Epithelial cell of proximal tubule (primary cell): ENCODE measurements around the gene BSPRY. TPM values are rescaled to one million over a fixed set of nuclear protein-coding genes. Genes with fewer than 3 reads are reported as not detected.

Source experiments
- DNase-seq: peaks from one replicate; pipeline ENCODE4 v3.0.0-alpha.2; 2011; ENCODE audit warnings: low read depth
- H3K4me3 ChIP-seq: 2 replicates; pipeline ENCODE4 v1.5.1; 2011; ENCODE audit warnings: low read depth, mild to moderate bottlenecking, low read length
- total RNA-seq: library from RNA; depleted of rRNA; stranded (reverse); fragments of >200 nt; gene quantifications from 2 replicates; pipeline ENCODE4 v1.2.3, GENCODE V29; 2015
- TF ChIP-seq, protein P1 (sequence below): conservative IDR thresholded peaks from 2 replicates; pipeline ENCODE4 v1.5.1; 2012; ENCODE audit warnings: low read depth, mild to moderate bottlenecking, low read length

BSPRY gene
- total RNA-seq, 1 donor from 2014 or later = 15.2 TPM

DNA sequence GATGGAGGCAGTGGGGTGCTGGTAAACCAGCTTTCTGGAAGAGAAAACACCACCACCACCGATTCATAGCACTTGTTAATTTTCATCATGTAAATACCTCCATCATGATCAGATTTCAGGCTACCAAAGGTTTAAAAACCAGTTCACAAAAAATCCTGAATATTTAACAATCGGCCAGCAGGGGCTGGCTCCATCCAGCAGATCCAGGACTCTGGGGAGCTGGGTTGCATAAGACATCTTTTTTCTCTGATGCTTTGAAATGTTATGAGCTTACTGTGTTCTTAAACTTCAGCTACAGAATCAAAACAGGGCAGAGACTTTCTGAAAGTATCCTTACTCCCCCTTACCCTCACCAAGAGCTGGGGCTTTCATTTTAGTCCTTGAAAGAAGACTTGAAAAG lies 31.6 kb upstream of the BSPRY start:
- TF ChIP-seq, protein P1, sequence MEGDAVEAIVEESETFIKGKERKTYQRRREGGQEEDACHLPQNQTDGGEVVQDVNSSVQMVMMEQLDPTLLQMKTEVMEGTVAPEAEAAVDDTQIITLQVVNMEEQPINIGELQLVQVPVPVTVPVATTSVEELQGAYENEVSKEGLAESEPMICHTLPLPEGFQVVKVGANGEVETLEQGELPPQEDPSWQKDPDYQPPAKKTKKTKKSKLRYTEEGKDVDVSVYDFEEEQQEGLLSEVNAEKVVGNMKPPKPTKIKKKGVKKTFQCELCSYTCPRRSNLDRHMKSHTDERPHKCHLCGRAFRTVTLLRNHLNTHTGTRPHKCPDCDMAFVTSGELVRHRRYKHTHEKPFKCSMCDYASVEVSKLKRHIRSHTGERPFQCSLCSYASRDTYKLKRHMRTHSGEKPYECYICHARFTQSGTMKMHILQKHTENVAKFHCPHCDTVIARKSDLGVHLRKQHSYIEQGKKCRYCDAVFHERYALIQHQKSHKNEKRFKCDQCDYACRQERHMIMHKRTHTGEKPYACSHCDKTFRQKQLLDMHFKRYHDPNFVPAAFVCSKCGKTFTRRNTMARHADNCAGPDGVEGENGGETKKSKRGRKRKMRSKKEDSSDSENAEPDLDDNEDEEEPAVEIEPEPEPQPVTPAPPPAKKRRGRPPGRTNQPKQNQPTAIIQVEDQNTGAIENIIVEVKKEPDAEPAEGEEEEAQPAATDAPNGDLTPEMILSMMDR = peak; percentile 29
- DNase-seq = no peak
- H3K4me3 ChIP-seq = no peak overlapping the region

DNA sequence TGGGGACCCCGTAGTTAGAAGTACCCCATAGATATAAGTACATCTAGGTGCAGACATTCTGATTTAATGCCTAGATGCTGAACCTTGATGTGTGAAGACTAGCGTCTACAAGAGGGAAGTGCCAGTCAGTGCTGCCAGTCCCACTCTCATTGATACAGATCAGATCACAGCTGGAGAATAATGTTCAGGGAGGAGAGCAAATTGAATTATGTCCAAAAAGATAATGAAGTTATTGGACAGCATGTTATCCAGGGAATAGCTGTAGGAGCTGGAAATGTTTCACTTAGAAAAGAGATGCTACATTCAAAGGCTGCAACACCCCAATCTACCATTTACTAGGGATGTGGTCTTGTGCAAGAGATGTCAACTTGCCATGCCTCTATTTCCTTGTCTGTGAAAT lies 30.3 kb upstream of the BSPRY start:
- no peak overlapping the region for H3K4me3 ChIP-seq
- DNase-seq = no peak
- TF ChIP-seq, protein P1 = no peak

DNA sequence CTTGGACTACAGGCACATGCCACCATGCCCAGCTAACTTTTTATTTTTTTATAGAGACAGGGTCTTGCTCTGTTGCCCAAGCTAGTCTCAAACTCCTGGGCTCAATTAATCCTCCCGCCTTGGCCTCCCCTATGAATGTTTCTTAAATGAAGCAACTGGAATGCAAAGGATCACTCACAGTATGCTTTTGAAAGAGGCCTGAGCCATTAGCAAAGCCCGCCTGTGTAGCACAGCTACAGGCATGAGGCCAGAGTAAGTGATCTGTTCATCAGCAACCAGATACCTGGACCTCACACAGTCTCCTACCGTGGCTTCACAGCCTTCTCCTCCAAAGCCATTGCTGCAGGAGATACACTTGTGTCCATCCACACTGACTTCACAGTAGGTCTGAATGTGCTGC lies 29.3 kb upstream of the BSPRY start:
- no peak overlapping the region for H3K4me3 ChIP-seq
- DNase-seq = no peak
- TF ChIP-seq, protein P1 = no peak

DNA sequence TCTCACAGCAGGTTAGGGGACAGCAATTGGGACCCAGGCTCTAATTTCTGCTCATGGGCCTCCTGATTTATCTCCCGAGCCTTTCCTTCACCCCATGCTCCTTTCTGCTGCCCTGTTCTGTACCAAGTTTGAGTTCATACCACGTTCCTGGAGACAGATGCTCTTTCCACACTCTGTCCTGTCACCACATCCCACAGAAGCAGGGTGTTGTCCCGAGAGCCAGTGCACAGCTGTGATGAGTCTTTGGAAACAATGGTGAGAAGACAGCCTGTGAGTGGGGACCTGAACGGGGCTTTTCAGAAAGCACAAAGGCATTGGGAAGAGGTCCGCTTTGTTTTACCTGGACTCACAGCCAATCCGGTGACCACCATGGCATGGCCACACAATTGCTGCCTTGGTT lies 26.7 kb upstream of the BSPRY start:
- no peak for DNase-seq
- H3K4me3 ChIP-seq = no peak overlapping the region
- TF ChIP-seq, protein P1 = no peak

DNA sequence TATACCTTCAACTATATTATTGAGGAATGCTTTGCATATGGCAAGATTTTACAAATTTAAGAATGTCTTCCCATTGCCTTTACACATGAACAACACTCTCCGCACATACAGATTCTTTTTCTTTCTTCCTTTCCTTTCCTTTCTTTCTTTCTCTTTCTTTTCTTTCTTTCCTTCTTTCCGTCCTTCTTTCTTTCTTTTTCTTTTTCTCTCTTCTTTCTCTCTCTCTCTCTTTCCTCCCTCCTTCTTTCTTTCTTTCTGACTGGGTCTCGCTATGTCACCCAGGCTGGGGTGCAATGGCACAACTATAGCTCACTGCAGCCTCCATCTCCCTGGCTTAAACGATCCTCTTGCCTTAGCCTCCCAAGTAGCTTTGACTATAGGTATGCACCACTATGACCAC lies 23.1 kb upstream of the BSPRY start:
- H3K4me3 ChIP-seq = no peak overlapping the region
- TF ChIP-seq, protein P1 = no peak
- no peak for DNase-seq

DNA sequence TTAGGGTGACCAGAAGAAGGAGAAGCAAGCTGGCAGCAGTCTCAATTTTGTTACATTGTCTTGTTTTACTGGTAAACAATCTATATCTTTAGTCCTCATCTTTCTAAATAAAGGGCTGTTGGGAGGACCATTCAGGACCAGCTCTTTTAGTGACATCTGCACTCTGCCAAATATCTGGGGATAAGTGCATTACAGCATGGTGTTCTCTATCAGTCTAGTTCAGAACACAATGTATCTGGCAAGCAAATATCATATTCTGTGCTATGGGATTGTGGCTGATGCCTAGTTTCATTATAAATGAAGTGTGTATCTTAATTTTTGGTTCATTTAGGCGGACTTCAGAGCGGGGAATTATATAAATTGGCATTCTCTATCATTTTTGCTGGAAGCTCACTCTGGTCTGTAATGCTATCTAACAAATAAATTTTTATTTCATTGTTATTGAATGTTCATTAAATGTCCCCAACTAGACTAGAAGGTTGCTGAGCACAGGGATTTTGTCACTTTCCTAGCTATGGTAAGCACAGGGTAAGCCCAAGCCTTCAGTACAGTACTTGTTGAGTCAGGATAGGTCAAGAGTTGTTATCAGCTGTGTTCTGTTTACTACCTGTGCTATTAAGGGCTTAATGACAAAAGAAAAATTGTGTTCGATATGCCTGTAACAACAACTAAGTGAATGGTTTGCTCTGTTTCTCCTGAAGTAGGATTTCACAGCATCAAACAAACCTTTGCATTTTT lies 21.1 kb upstream of the BSPRY start:
- H3K4me3 ChIP-seq = no peak overlapping the region
- TF ChIP-seq, protein P1 = no peak
- no peak for DNase-seq

DNA sequence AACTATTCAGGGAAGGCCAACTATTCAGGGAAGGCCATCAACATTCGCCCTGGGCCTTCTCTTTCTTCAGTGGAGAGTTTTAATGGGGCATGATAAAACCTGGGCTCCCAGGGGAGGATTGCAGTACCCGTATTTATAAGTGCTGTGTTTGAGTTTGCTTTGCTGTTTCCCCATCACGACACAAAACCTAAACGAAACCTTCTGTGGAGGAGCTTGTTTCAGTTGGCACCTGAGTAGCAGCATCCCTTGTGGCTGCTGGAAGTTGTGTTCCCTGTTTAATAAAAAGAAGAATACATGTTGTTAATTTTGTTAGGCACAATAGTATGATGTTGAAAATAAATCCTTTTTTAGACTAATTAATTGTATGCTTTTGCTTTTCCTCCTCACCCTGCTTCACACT lies 17.6 kb upstream of the BSPRY start:
- no peak for DNase-seq
- H3K4me3 ChIP-seq = no peak overlapping the region

More for the DNA sequence above, 17.6 kb upstream of the BSPRY start:
- TF ChIP-seq, protein P1 = no peak
